Bronchial epithelial cell (primary cell): Measurements from ENCODE around the gene ADNP2. TPM values are rescaled to one million over a fixed set of nuclear protein-coding genes. Genes with fewer than 3 reads are reported as not detected.
A peak's percentile ranks its signal among the peaks of the same experiment; 100 is the strongest.

Experiments used
- DNase-seq: peaks from one replicate; pipeline ENCODE4 v3.0.0-alpha.2; 2010; ENCODE audit warnings: low read depth
- FAIRE-seq: peaks from 2 replicates; lab custom pipeline; 2011; peaks lifted over from hg19 to GRCh38; lab: Jason Lieb, UNC
- H3K27me3 ChIP-seq: 2 replicates; pipeline ENCODE4 v1.5.1; 2011; ENCODE audit warnings: low read length; ENCODE audit not compliant: control insufficient read depth, insufficient read depth
- H3K36me3 ChIP-seq: 2 replicates; pipeline ENCODE4 v1.5.1; 2011; ENCODE audit warnings: low read length; ENCODE audit not compliant: control insufficient read depth, insufficient read depth
- H3K4me3 ChIP-seq: 2 replicates; pipeline ENCODE4 v1.5.1; 2011; ENCODE audit warnings: mild to moderate bottlenecking, low read depth, low read length, control low read depth
- CTCF ChIP-seq: IDR thresholded peaks from 2 replicates; pipeline ENCODE4 v1.5.1; 2011; ENCODE audit warnings: mild to moderate bottlenecking, moderate library complexity, low read length, control low read depth, inconsistent platforms; ENCODE audit not compliant: insufficient read depth, severe bottlenecking
- total RNA-seq: library from RNA; depleted of rRNA; stranded (reverse); fragments of >200 nt; gene quantifications from 2 replicates; pipeline ENCODE4 v1.2.1, GENCODE V29; 2014

Gene ADNP2
- total RNA-seq, 1 donor from 2014 or later: 21.6 TPM

GRCh38 chr18:80077873-80078272 is 31.2 kb upstream of the ADNP2 start:
- TF ChIP-seq CTCF: no peak
- no peak for FAIRE-seq

GRCh38 chr18:80086281-80086680 is 22.8 kb upstream of the ADNP2 start:
- H3K4me3 ChIP-seq: no peak overlapping the region
- TF ChIP-seq CTCF: no peak
- peak; percentile 23 for DNase-seq
- H3K36me3 ChIP-seq: no peaks in the 10 kb centered on the region
- no peak for FAIRE-seq
- no peaks in the 10 kb centered on the region for H3K27me3 ChIP-seq

More at GRCh38 chr18:80077873-80078272, 31.2 kb upstream of the ADNP2 start:
- no peaks in the 10 kb centered on the region for H3K27me3 ChIP-seq
- no peak for DNase-seq
- H3K4me3 ChIP-seq: no peak overlapping the region
- H3K36me3 ChIP-seq: no peaks in the 10 kb centered on the region

- Histone ChIP-seq H3K36me3 (no peaks in the 10 kb centered on the region), H3K27me3 (no peaks in the 10 kb centered on the region), H3K4me3 (no peak overlapping the region)
- no peak for FAIRE-seq
- no peak for TF ChIP-seq CTCF
- DNase-seq: no peak
Measured at GRCh38 chr18:80088036-80088435, 21.0 kb upstream of the ADNP2 start.

- FAIRE-seq (no peak), DNase-seq (peak; percentile 9)
- H3K4me3 ChIP-seq: no peak overlapping the region
- H3K27me3 ChIP-seq: no peaks in the 10 kb centered on the region
- no peak for TF ChIP-seq CTCF
- no peaks in the 10 kb centered on the region for H3K36me3 ChIP-seq
Measured at GRCh38 chr18:80088823-80089222, 20.2 kb upstream of the ADNP2 start.

- H3K27me3 ChIP-seq: no peaks in the 10 kb centered on the region
- no peak for TF ChIP-seq CTCF
- DNase-seq (no peak), FAIRE-seq (no peak)
- H3K4me3 ChIP-seq: no peak overlapping the region
- no peaks in the 10 kb centered on the region for H3K36me3 ChIP-seq
Measured at GRCh38 chr18:80095414-80095813, 13.6 kb upstream of the ADNP2 start.

GRCh38 chr18:80096032-80096565 is 13.0 kb upstream of the ADNP2 start:
- DNase-seq (no peak), FAIRE-seq (no peak)
- Histone ChIP-seq H3K27me3 (no peaks in the 10 kb centered on the region), H3K4me3 (no peak overlapping the region), H3K36me3 (no peaks in the 10 kb centered on the region)
- TF ChIP-seq CTCF: no peak
